Breast epithelium (tissue), 4 donors: Measurements from ENCODE around the gene NAT16. TPM values are rescaled to one million over a fixed set of nuclear protein-coding genes. Genes with fewer than 3 reads are reported as not detected.
"Not testable (repeated sequence)": the region's sequence is repeated elsewhere in the genome, so short reads cannot be mapped to it uniquely, and the experiment has no call there.

Experiments
- DNase-seq, 2 donors: peaks; one replicate each; pipeline ENCODE4 v3.0.0-alpha.2; 2019; ENCODE audit warnings: low spot score in 2 of 2
- H3K27ac ChIP-seq, 2 donors: fragments of 200-600 bp; sonication (generic) in 1 of 2; one replicate each; pipeline ENCODE4 v1.5.1; 2016 to 2019; ENCODE audit warnings: mild to moderate bottlenecking in 1 of 2
- H3K27me3 ChIP-seq, 2 donors: fragments of 200-600 bp; sonication (generic) in 1 of 2; one replicate each; pipeline versions ENCODE4 v1.5.1 to v1.6.0; 2017 to 2019; ENCODE audit warnings: control low read depth in 1 of 2, mild to moderate bottlenecking in 1 of 2
- H3K36me3 ChIP-seq: fragments of 200-600 bp; one replicate; pipeline ENCODE4 v1.5.1; 2019
- H3K4me1 ChIP-seq, 2 donors: fragments of 200-600 bp; sonication (generic); one replicate each; pipeline ENCODE4 v1.5.1; 2016 to 2019; ENCODE audit warnings: control low read depth in 1 of 2
- H3K4me3 ChIP-seq, 3 donors: fragments of 200-600 bp; sonication (generic); 1 replicate in 2 of 3; 2 replicates in 1 of 3; pipeline ENCODE4 v1.5.1; 2016 to 2019; ENCODE audit warnings: mild to moderate bottlenecking in 3 of 3, moderate library complexity in 2 of 3
- H3K9me3 ChIP-seq, 2 donors: fragments of 200-600 bp; sonication (generic) in 1 of 2; one replicate each; pipeline ENCODE4 v1.5.1; 2016 to 2019; ENCODE audit warnings: control low read depth in 1 of 2
- CTCF ChIP-seq, 3 donors: fragments of 450-650 bp; IDR thresholded peaks; one replicate each; pipeline ENCODE4 v1.5.1; 2016 to 2017; ENCODE audit warnings: antibody characterized with exemption in 3 of 3, mild to moderate bottlenecking in 3 of 3, moderate library complexity in 3 of 3
- POLR2A ChIP-seq: fragments of 450-650 bp; IDR thresholded peaks from one replicate; pipeline ENCODE4 v1.6.1; 2016; ENCODE audit warnings: antibody characterized with exemption, mild to moderate bottlenecking, moderate library complexity
- POLR2AphosphoS5 ChIP-seq, 3 donors: sonication (generic); formaldehyde crosslinking; IDR thresholded peaks; one replicate each; pipeline ENCODE4 v1.6.1; 2017; ENCODE audit warnings: antibody characterized with exemption in 3 of 3
- intact Hi-C: fragments of 100-400 bp; cut with DNase I; formaldehyde crosslinking; loops from one replicate; pipeline ENCODE4 v1.15.1; 2023; ENCODE audit warnings: low total_unique reads
- total RNA-seq, 3 donors: library from RNA; depleted of rRNA; stranded (reverse); fragments of >200 nt; gene quantifications; one replicate each; pipeline ENCODE4 v1.1.0, GENCODE V29; 2016

The NAT16 gene
- total RNA-seq, 3 donors from 2014 or later = not detected

GRCh38 chr7:101207459-101207858, 27.4 kb upstream of the NAT16 start:
- intact Hi-C loops = loop anchor here (10.0 kb wide), 1 partner anchor 47 kb away; no protein-coding TSS in a partner anchor
- H3K9me3 ChIP-seq = no peaks in the 10 kb centered on the region
- TF ChIP-seq CTCF (IDR thresholded peaks at IDR 0.05) = no peak
- no peak for TF ChIP-seq POLR2AphosphoS5 (IDR thresholded peaks at IDR 0.05)
- TF ChIP-seq POLR2A = no peak
- peaks cover 0 to 10% of the 10 kb centered on the region in 2 donors for H3K27me3 ChIP-seq
- no peak for DNase-seq
- no peak overlapping the region for H3K4me3 ChIP-seq
- no peaks in the 10 kb centered on the region for H3K4me1 ChIP-seq
- no peak overlapping the region for H3K27ac ChIP-seq
- H3K36me3 ChIP-seq = no peaks in the 10 kb centered on the region

- Histone ChIP-seq H3K4me1 (no peaks in the 10 kb centered on the region), H3K4me3 (no peak overlapping the region), H3K27me3 (peaks cover 0 to 18% of the 10 kb centered on the region in 2 donors), H3K27ac (no peak overlapping the region), H3K9me3 (no peaks in the 10 kb centered on the region), H3K36me3 (no peaks in the 10 kb centered on the region)
- no peak for DNase-seq
- TF ChIP-seq CTCF (IDR thresholded peaks at IDR 0.05) = no peak
- no peak for TF ChIP-seq POLR2A
- TF ChIP-seq POLR2AphosphoS5 (IDR thresholded peaks at IDR 0.05) = no peak
- intact Hi-C loops = loop anchor here (10.0 kb wide), 1 partner anchor 48 kb away; no protein-coding TSS in a partner anchor
Observed at GRCh38 chr7:101206665-101207042, 26.6 kb upstream of the NAT16 start.

GRCh38 chr7:101205901-101206664, 26.0 kb upstream of the NAT16 start:
- Histone ChIP-seq H3K36me3 (no peaks in the 10 kb centered on the region), H3K27ac (no peak overlapping the region), H3K4me3 (no peak overlapping the region), H3K27me3 (peaks cover 0 to 22% of the 10 kb centered on the region in 2 donors), H3K4me1 (no peaks in the 10 kb centered on the region), H3K9me3 (no peaks in the 10 kb centered on the region)
- no peak for TF ChIP-seq CTCF (IDR thresholded peaks at IDR 0.05)
- intact Hi-C loops = loop anchor here (10.0 kb wide), 1 partner anchor 49 kb away; no protein-coding TSS in a partner anchor
- no peak for DNase-seq

GRCh38 chr7:101203740-101204738, 23.9 kb upstream of the NAT16 start:
- not testable (repeated sequence) for H3K27ac ChIP-seq, H3K9me3 ChIP-seq, H3K36me3 ChIP-seq, DNase-seq, H3K4me3 ChIP-seq, H3K4me1 ChIP-seq
- intact Hi-C loops = loop anchor here (10.0 kb wide), 1 partner anchor 51 kb away; no protein-coding TSS in a partner anchor
- H3K27me3 ChIP-seq = peaks cover 0 to 34% of the 10 kb centered on the region in 2 donors

GRCh38 chr7:101202603-101202918, 22.5 kb upstream of the NAT16 start:
- H3K27me3 ChIP-seq = peaks cover 0 to 41% of the 10 kb centered on the region in 2 donors
- intact Hi-C loops = loop anchor here (10.0 kb wide), 1 partner anchor 52 kb away; no protein-coding TSS in a partner anchor
- no peaks in the 10 kb centered on the region for H3K9me3 ChIP-seq

More at GRCh38 chr7:101202603-101202918, 22.5 kb upstream of the NAT16 start:
- DNase-seq = no peak
- H3K36me3 ChIP-seq = no peaks in the 10 kb centered on the region
- H3K4me1 ChIP-seq = no peaks in the 10 kb centered on the region
- no peak overlapping the region for H3K27ac ChIP-seq
- TF ChIP-seq POLR2AphosphoS5 (IDR thresholded peaks at IDR 0.05) (no peak), POLR2A (no peak), CTCF (IDR thresholded peaks at IDR 0.05) (no peak)
- H3K4me3 ChIP-seq = no peak overlapping the region
